GM19193 (cell line): Measurements from ENCODE around the gene SARNP.

Source experiments
- POLR2A ChIP-seq: IDR thresholded peaks from 4 replicates; pipeline ENCODE4 v1.6.1; 2011; ENCODE audit not compliant: insufficient read depth, insufficient read length; ENCODE audit errors: extremely low read depth

SARNP gene

GRCh38 chr12:55818886-55819285, 1.4 kb upstream of the SARNP start:
- no peak for TF ChIP-seq POLR2A

GRCh38 chr12:55818140-55818728, 710 bp upstream of the SARNP start:
- no peak for TF ChIP-seq POLR2A

GRCh38 chr12:55816881-55817344, 611 bp downstream of the SARNP start:
- no peak for TF ChIP-seq POLR2A

- no peak for TF ChIP-seq POLR2A
Measured at GRCh38 chr12:55815473-55815872, 2.1 kb downstream of the SARNP start.

- TF ChIP-seq POLR2A: no peak
Measured at GRCh38 chr12:55814257-55814656, 3.3 kb downstream of the SARNP start.

GRCh38 chr12:55812088-55812487, 5.4 kb downstream of the SARNP start:
- no peak for TF ChIP-seq POLR2A

- no peak for TF ChIP-seq POLR2A
Measured at GRCh38 chr12:55809274-55809673, 8.2 kb downstream of the SARNP start.

- no peak for TF ChIP-seq POLR2A
Measured at GRCh38 chr12:55806982-55807381, 10.5 kb downstream of the SARNP start.

- TF ChIP-seq POLR2A: no peak
Measured at GRCh38 chr12:55797550-55797949, 20.0 kb downstream of the SARNP start.

GRCh38 chr12:55797068-55797467, 20.5 kb downstream of the SARNP start:
- TF ChIP-seq POLR2A: no peak

- no peak for TF ChIP-seq POLR2A
Measured at GRCh38 chr12:55795950-55796349, 21.6 kb downstream of the SARNP start.

GRCh38 chr12:55789893-55790292, 27.6 kb downstream of the SARNP start:
- no peak for TF ChIP-seq POLR2A

- no peak for TF ChIP-seq POLR2A
Measured at GRCh38 chr12:55789171-55789570, 28.4 kb downstream of the SARNP start.

GRCh38 chr12:55788546-55788945, 29.0 kb downstream of the SARNP start:
- TF ChIP-seq POLR2A: no peak

GRCh38 chr12:55780685-55781084, 36.8 kb downstream of the SARNP start:
- no peak for TF ChIP-seq POLR2A

GRCh38 chr12:55777856-55778255, 39.7 kb downstream of the SARNP start:
- no peak for TF ChIP-seq POLR2A

GRCh38 chr12:55771736-55772135, 45.8 kb downstream of the SARNP start:
- TF ChIP-seq POLR2A: no peak
